Stimulated activated CD4-positive, alpha-beta T cell treated with anti-CD3 and anti-CD28 coated beads, TNF-alpha, amount 100 ng/mL, for 4 hours (primary cell): ENCODE results near the gene C1orf159.

Experiments used
- DNase-seq, 3 experiments: peaks; one replicate each; pipeline ENCODE4 v3.0.0-alpha.2; 2020; ENCODE audit warnings: low read depth in 3 of 3

Gene C1orf159

GRCh38 chr1:1132042-1132950, 16.4 kb upstream of the C1orf159 start:
- no peak for DNase-seq

GRCh38 chr1:1130206-1131120, 14.6 kb upstream of the C1orf159 start:
- no peak for DNase-seq

GRCh38 chr1:1129381-1129821, 13.5 kb upstream of the C1orf159 start:
- DNase-seq, result no peak

DNA sequence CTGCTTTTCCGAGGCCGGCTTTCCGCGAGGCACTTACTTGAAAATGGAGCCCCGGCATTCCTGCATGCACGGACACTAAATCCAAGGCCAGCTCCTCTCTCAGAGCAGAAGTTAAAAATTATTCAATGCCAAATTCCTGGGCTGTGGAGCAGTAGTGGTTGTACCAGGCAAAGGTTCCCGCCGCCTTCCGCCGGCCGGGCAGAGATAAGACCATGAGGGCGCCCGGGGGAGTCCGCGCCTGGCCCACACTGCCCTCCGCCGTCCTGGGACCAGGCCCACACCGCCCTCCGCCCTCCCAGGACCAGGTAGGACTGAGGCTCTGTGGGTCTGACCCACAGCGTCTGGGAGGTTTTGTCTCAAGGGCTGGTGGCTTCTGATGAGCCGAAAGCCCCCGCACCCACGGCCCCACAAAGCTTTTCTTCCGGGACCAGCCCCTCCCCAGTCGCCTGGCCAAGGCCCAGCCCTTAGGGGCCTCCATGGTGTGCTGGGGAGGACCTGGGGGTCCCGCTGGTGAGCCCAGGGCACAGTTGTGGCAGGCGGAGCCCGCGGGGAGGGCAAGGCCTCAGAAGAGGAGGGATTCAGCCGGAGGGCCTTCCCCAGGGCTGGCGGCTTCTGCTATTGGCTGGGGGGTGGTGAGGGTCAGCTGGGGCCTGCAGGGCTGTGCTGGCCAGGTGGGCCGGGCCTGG, 12.7 kb upstream of the C1orf159 start:
- no peak for DNase-seq

GRCh38 chr1:1127551-1128451, 11.9 kb upstream of the C1orf159 start:
- DNase-seq, result no peak

DNA sequence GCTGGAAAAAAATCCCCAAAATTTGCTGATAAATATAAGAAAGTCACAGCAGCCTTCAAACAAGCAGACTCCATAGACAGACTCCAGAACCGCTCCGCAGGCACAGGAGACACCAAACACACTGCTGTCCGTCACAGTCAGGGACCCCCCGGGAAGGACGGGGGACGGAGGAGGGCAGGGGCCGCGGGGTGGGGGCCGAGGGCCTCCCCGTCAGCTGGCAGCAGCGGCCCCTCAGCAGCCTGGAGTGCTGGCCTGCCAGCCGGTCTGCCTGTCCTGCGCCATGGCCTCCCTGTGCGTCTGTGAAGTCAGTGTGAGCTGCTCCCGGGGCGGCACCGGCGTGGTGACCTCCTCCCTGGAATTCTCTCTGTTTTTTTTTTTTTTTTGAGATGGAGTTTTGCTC, 10.1 kb upstream of the C1orf159 start:
- DNase-seq, result no peak

GRCh38 chr1:1124786-1125642, 9.1 kb upstream of the C1orf159 start:
- DNase-seq, result no peak

GRCh38 chr1:1124508-1124785, 8.6 kb upstream of the C1orf159 start:
- no peak for DNase-seq

GRCh38 chr1:1123581-1124507, 8.0 kb upstream of the C1orf159 start:
- no peak for DNase-seq

GRCh38 chr1:1122981-1123480, 7.1 kb upstream of the C1orf159 start:
- no peak for DNase-seq

DNA sequence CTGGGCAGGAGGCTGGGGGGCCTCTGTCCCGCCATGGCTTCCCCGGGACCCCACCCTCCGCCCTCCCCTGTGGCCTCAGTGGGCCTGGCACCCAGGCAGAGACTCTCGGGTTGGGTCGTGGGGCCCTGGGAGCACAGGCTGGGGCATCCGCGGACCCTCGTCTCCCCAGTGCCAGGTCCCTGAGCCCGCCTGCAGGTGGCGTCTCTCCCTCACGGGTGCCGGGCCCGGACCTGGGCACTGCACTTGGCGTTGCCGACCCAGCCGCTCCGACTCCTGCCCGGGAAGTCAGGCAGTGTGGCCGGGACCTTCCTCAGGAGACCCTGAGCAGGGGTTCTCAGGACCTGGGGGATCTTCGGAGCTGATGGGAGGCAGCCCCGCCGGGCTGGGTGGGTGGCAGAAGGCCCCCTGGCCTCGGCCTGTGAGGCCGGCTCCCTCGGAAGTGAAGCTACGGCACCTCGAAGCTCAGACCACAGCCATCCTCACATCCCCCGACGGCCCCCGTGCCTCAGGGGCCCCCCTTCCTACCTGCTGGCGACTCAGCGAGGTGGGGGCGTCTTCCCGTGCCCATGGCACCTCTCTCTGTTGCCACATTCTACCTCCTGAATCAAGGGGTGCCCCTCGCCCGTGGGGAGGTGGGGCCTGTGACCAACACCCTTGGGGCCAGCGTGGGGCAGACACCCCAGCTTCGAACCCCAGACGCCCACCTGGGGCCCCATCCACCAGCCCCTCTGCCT, 6.4 kb upstream of the C1orf159 start:
- DNase-seq, result peak; percentile 71 to 78 (median 76)

DNA sequence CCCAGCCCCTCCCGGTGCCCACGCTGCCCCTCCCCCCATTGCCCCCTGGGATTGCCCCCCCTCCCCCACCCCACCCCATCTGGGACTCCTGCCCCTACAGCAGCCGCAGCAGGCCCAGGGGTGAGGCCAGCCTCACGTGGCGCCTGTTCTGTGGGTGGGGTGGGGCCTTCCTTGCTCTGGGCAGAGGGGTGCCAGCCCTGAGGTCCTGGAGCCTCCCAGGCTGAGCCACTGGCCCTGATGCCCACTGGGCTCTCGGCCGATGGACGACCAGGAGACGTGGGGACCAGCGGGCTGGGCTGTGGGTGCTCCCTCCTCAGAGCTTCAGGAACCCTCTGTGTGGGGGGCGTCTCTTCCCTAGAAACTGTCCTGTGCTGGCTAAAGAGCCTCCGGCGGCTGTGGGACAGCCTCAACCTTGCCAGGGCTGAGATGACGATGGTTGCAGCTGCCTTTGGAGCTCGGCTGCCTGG, 5.8 kb upstream of the C1orf159 start:
- no peak for DNase-seq

DNA sequence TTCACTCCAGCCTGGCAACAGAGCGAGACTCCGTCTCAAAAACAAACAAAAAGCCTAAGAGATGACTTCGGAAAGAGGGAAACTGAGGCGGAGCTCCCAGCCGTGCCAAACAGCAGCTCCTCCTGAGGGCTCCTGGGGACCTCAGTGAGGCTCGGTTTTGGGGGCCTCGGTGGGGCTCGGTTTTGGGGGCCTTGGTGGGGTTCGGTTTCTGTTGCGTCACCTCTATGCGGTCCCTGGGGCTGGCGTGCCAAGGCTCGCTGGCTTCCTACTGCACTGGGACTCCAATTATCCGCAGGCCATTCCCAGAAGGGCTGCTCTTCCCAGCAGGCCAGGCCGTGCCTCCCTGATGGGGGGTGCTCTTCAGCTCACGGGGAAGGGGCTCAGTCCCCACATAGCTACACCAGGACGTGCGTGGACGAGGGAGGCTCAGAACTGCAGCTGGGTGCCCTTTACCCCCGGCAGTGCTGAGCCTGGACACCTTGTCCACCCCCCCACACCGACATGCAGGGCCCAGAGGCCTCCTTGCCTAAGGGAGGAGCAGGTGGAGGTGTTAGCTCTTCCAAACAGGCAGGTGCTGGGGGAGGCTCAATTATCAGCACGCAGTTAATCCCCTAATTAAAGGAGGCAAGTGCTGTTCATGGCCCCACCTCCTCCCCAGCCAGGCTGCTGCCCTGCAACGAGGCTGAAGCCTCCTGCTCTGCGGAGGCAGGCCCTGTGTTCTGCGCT, 5.1 kb upstream of the C1orf159 start:
- no peak for DNase-seq

DNA sequence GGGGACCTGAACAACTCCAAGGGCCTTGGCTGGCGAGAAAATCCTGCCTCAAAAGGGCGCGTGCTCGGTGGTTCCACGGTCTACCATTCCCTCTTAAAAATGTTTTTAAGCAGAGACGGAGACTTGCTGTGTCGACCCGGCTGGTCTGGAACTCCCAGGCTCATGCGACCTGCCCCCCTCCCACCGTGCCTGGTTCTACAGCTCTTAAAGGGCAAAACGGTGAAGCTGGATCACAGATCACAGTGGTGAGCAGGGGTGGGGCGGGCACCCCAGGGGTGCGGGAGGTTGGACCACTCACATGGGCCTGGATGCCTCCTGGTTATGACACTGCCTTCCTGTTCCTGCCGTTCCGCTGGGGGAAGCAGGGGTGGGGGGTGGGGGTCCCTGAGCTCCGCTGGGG, 4.2 kb upstream of the C1orf159 start:
- no peak for DNase-seq

- DNase-seq, result no peak
Observed at GRCh38 chr1:1119272-1119890, 3.5 kb upstream of the C1orf159 start.

DNA sequence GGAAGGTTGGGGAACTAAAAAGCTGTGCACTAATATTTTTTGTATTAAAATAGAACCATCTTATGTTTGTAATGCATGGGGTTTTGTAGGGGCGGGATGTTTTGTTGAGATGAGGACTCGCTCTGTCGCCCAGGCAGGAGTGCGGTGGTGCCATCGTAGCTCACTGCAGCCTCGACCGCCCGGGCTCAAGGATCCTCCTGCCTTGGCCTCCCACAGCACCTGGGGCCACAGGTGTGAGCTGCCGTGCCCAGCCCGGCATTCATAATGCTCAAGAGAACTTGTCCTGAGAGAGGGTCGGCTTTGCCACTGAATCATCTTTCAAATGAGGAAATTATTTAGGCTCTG, 3.0 kb upstream of the C1orf159 start:
- DNase-seq, result no peak
